OCI-LY3 (cell line): ENCODE results near the gene GIPC1.
A peak's percentile ranks its signal among the peaks of the same experiment; 100 is the strongest.

Experiments used
- H2AFZ ChIP-seq: fragments of 200-600, 300-600 bp; shearing (Covaris generic); 2 replicates; pipeline ENCODE4 v1.6.0; 2014; ENCODE audit warnings: antibody characterized with exemption, low read depth, low read length
- H3K27ac ChIP-seq: fragments of 200-600, 300-600 bp; sonication (generic); 2 replicates; pipeline ENCODE4 v1.5.1; 2014; ENCODE audit warnings: mild to moderate bottlenecking, low read length, moderate library complexity, mixed read lengths
- H3K27me3 ChIP-seq: fragments of 200-600, 300-600 bp; sonication (generic); 2 replicates; pipeline ENCODE4 v1.6.1; 2014; ENCODE audit warnings: low read depth, low read length, mixed read lengths
- H3K36me3 ChIP-seq: fragments of 200-600, 300-600 bp; sonication (generic); replicated peaks from 2 replicates; pipeline ENCODE3; 2014; ENCODE audit warnings: low read depth, low read length, mixed read lengths
- H3K4me1 ChIP-seq: fragments of 300-600, 200-600 bp; sonication (generic); 2 replicates; pipeline ENCODE4 v1.6.1; 2014; ENCODE audit warnings: low read length, mixed read lengths
- H3K4me2 ChIP-seq: fragments of 200-600, 300-600 bp; sonication (generic); 2 replicates; pipeline ENCODE4 v1.6.1; 2014; ENCODE audit warnings: low read length, mixed read lengths
- H3K4me3 ChIP-seq: fragments of 300-600, 200-600 bp; sonication (generic); 2 replicates; pipeline ENCODE4 v1.5.1; 2014; ENCODE audit warnings: antibody characterized with exemption, mild to moderate bottlenecking, low read length, moderate library complexity
- H3K79me2 ChIP-seq: fragments of 300-600, 200-600 bp; shearing (Covaris generic); 2 replicates; pipeline ENCODE4 v1.6.1; 2014; ENCODE audit warnings: mild to moderate bottlenecking, low read length, mixed read lengths
- H3K9ac ChIP-seq: fragments of 300-600, 200-600 bp; shearing (Covaris generic); 2 replicates; pipeline ENCODE4 v1.6.0; 2014; ENCODE audit warnings: mild to moderate bottlenecking, low read length, moderate library complexity
- H3K9me3 ChIP-seq: fragments of 200-600, 300-600 bp; shearing (Covaris generic); 2 replicates; pipeline ENCODE4 v1.6.1; 2014; ENCODE audit warnings: low read length, mixed read lengths; ENCODE audit not compliant: insufficient read depth
- H4K20me1 ChIP-seq: fragments of 200-600, 300-600 bp; sonication (generic); 2 replicates; pipeline ENCODE4 v1.6.1; 2016; ENCODE audit warnings: low read length, mixed read lengths; ENCODE audit not compliant: insufficient read depth
- EZH2phosphoT487 ChIP-seq: fragments of 200-600 bp; shearing (Covaris generic); IDR thresholded peaks from 2 replicates; pipeline ENCODE4 v1.6.1; 2018; ENCODE audit warnings: antibody characterized with exemption, mixed run types, low read depth
- TF ChIP-seq, protein P1 (sequence below): fragments of 200-600, 300-600 bp; sonication (generic); IDR thresholded peaks from 2 replicates; pipeline ENCODE4 v1.5.1; 2014; ENCODE audit warnings: antibody characterized with exemption, low read length, low read depth

Gene GIPC1

DNA sequence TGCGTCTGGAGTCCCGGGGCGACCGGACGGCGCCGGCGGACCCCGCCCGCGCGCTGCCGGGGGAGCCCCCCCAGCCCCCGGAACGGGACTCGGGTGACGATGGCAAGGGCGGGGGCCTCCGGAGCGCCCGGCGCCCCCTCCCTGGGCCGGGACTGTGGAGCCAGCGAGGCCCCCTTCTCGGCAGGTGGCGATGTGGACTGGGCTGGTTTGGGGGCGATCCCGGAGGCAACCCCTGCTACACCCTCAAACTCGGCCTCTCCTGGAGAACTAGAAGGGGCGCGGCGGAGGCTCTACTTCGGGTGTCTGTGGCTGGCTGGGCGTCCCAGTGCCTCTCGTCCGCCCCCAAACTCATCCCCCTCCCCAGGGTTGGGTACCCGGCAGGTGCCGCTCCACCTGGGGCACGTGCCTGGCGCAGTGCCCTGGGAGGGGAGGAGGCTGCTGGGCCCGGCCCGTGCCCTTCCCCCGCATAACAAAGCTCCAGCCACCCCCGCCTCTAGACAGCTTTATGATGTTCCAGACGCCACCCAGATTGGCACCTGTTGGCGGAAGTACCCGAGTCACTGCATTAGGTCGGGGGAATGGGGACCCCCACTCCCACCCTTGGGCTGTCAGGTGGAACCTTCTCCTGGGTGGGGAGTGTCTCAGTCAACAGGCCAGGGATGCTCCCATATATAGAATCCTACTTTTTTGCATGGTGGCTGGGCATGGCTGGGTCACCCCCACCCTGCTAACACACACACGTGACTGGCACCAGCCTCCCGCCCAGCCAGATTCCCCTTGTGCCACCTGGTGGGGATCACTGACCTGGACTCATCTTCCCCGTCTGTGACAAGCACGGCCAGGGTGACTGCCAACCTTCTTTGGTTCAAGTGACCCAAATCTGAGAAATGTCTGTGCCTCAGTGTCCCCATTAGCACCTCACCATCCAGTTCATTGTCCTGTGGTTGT, 62.1 kb downstream of the GIPC1 start:
- Histone ChIP-seq H3K36me3 (peaks cover 3% of the 10 kb centered on the region), H3K9ac (peak overlapping the region; percentile 90), H3K9me3 (no peaks in the 10 kb centered on the region), H3K79me2 (peaks cover 57% of the 10 kb centered on the region), H3K4me2 (peak overlapping the region; percentile 95), H3K4me1 (peaks cover 17% of the 10 kb centered on the region), H3K27me3 (peaks cover 4% of the 10 kb centered on the region; the same call in 1 of the 2 replicates), H4K20me1 (peaks cover 10% of the 10 kb centered on the region), H2AFZ (no peak overlapping the region), H3K4me3 (peak overlapping the region; percentile 85), H3K27ac (peak overlapping the region; percentile 56)
- TF ChIP-seq, protein P1, sequence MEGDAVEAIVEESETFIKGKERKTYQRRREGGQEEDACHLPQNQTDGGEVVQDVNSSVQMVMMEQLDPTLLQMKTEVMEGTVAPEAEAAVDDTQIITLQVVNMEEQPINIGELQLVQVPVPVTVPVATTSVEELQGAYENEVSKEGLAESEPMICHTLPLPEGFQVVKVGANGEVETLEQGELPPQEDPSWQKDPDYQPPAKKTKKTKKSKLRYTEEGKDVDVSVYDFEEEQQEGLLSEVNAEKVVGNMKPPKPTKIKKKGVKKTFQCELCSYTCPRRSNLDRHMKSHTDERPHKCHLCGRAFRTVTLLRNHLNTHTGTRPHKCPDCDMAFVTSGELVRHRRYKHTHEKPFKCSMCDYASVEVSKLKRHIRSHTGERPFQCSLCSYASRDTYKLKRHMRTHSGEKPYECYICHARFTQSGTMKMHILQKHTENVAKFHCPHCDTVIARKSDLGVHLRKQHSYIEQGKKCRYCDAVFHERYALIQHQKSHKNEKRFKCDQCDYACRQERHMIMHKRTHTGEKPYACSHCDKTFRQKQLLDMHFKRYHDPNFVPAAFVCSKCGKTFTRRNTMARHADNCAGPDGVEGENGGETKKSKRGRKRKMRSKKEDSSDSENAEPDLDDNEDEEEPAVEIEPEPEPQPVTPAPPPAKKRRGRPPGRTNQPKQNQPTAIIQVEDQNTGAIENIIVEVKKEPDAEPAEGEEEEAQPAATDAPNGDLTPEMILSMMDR: peak; percentile 30
- TF ChIP-seq EZH2phosphoT487: no peak

DNA sequence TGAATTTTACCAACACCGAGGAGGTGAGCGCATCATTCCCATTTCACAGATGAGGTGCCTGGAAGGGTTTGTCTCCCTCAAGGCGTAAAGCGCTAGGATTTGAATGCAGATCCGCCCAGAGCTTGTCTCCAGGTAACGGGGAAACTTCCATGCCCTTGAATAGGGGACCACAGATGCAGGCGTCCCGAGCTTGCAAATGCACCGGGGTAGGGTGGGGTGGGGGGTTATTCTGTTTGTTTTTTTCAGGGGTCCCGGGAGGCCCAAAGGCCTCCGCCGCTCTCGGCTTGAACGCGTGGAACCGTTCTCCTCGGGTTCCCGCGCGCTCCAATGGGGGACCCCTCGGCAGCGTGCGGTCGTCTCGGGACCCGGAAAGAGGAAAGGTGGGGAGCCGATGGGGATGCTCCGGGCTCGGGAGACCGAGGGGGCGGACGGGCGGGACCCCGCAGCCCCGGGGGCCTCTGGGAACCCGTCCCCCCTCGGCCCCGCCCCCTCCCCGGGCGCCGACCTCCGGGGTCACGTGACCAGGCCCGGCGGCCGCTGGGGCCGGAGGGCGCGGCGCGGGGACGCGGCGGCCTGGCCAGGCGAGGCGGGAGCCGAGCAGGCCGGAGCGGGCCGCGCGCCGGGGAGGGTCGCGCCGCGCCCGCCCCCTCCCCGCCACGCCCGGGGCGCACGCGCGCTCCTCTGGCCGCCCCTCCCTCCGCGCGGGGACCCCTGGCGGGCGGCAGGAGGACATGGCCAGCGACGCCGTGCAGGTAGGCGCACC, 63.0 kb downstream of the GIPC1 start, which contains the start of gene PKN1:
Gene PKN1 (plus strand): TSS at position 516 of the 763 bp plus-strand sequence. CDS start 216 bp downstream, at position 732.
- Histone ChIP-seq H3K79me2 (peaks cover 48% of the 10 kb centered on the region), H3K4me3 (peak within 1 kb of the TSS; percentile 99)

DNA sequence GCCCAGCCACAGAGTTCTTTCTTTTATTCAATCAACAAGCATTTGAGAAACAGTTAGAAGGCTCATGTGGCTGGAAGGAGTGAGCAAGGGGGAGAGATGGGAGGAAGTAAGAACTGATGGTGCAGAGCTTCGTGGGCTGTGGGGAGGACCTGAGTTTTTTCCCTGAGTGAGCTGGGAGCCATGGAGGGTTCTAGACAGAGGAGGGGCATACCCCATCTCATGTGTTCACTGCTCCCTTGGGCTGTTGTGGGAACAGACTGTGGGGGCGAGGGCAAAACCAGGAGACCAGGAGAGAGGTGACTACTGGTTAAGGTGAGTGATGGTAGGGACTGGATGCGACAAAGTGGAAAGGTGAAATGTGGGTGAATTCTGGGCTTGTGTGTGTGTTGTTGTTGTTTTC, 65.2 kb downstream of the GIPC1 start:
- Histone ChIP-seq H3K27ac (no peak overlapping the region), H3K79me2 (peaks cover 30% of the 10 kb centered on the region), H3K9ac (no peak overlapping the region), H2AFZ (no peak overlapping the region), H3K4me3 (no peak overlapping the region), H3K9me3 (no peaks in the 10 kb centered on the region), H3K4me1 (peaks cover 17% of the 10 kb centered on the region), H3K36me3 (peaks cover 3% of the 10 kb centered on the region), H3K4me2 (no peak overlapping the region), H4K20me1 (peaks cover 10% of the 10 kb centered on the region), H3K27me3 (peaks cover 4% of the 10 kb centered on the region; the same call in 1 of the 2 replicates)
- TF ChIP-seq, protein P1: no peak
- TF ChIP-seq EZH2phosphoT487: no peak

More for the DNA sequence above, 63.0 kb downstream of the GIPC1 start, which contains the start of gene PKN1:
- Histone ChIP-seq H3K9ac (peak within 1 kb of the TSS; percentile 91), H3K9me3 (no peaks in the 10 kb centered on the region), H2AFZ (peak within 1 kb of the TSS; percentile 99), H3K27me3 (peaks cover 4% of the 10 kb centered on the region; the same call in 1 of the 2 replicates), H3K4me2 (peak within 1 kb of the TSS; percentile 98), H3K27ac (peak within 1 kb of the TSS; percentile 56), H3K36me3 (peaks cover 3% of the 10 kb centered on the region), H4K20me1 (peaks cover 10% of the 10 kb centered on the region), H3K4me1 (peaks cover 17% of the 10 kb centered on the region)
- TF ChIP-seq, protein P1: no peak
- no peak for TF ChIP-seq EZH2phosphoT487
